Measurements from ENCODE around the gene CELF4. TPM values are rescaled to one million over a fixed set of nuclear protein-coding genes. Genes with fewer than 3 reads are reported as not detected.

CELF4 gene
- total RNA-seq, 4 donors from 2014 or later = not detected

DNA sequence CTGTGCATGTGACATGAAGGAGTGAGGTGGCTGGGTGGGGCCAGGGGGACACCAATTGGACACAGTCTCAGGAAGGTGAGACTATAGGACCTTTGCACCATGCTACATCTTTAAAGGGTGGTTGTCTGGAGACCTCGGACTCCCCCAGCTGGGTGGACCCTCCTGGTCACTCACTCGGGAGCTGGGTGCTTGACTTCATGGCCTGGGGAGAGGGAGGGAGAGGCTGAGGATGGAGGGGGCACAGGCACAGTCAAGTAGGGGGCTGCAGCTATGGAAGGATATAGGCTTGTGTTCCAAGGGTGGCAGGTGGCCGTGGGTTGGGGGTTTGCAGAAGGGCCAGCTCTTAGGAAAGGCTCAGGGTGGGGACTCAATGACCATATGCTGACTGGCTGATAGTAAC lies 7.1 kb upstream of the CELF4 start:
- DNase-seq (ENCODE audit: low spot score in 2 of 2) = no peak
- Histone ChIP-seq H3K27me3 (peaks cover 0 to 51% of the 10 kb centered on the region in 2 donors), H3K4me1 (peaks cover 0 to 6% (median 0%) of the 10 kb centered on the region in 4 donors), H3K4me3 (no peak overlapping the region), H3K36me3 (no peaks in the 10 kb centered on the region), H3K9me3 (no peaks in the 10 kb centered on the region), H3K27ac (no peak overlapping the region)
- TF ChIP-seq, protein P1, sequence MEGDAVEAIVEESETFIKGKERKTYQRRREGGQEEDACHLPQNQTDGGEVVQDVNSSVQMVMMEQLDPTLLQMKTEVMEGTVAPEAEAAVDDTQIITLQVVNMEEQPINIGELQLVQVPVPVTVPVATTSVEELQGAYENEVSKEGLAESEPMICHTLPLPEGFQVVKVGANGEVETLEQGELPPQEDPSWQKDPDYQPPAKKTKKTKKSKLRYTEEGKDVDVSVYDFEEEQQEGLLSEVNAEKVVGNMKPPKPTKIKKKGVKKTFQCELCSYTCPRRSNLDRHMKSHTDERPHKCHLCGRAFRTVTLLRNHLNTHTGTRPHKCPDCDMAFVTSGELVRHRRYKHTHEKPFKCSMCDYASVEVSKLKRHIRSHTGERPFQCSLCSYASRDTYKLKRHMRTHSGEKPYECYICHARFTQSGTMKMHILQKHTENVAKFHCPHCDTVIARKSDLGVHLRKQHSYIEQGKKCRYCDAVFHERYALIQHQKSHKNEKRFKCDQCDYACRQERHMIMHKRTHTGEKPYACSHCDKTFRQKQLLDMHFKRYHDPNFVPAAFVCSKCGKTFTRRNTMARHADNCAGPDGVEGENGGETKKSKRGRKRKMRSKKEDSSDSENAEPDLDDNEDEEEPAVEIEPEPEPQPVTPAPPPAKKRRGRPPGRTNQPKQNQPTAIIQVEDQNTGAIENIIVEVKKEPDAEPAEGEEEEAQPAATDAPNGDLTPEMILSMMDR (IDR thresholded peaks at IDR 0.05) = no peak
- no peak for TF ChIP-seq EP300 (IDR thresholded peaks at IDR 0.05)
- no peak for TF ChIP-seq POLR2A (IDR thresholded peaks at IDR 0.05)
- WGBS, 2 donors = 72 to 73% methylated on average over 3 of the region's 3 CpGs

DNA sequence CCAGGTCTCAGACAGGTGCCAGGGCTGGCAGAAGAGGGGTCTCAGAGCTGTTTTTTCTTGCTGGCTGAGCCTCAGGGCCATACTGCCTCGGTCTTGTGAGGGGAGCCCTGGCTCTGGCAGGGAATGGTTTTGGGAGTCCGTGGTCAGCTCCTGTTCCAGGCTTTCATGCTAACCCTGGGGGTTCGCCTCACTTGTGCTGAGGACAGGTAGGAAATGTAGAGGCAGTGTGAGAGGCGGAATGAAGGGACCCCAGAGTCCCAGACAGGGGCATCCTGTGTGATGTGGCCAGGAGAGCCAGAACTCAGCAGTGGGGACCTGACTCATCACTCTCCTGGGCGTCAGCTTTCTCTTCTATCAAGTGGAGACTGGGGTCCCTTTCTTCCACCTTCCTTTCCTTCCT lies 5.7 kb upstream of the CELF4 start:
- Histone ChIP-seq H3K9me3 (no peaks in the 10 kb centered on the region), H3K4me1 (peaks cover 0 to 21% (median 10%) of the 10 kb centered on the region in 4 donors), H3K27ac (no peak overlapping the region), H3K27me3 (peaks cover 0 to 60% of the 10 kb centered on the region in 2 donors), H3K4me3 (no peak overlapping the region), H3K36me3 (no peaks in the 10 kb centered on the region)
- no peak for DNase-seq (ENCODE audit: low spot score in 2 of 2)
- TF ChIP-seq POLR2A (IDR thresholded peaks at IDR 0.05) (no peak), EP300 (IDR thresholded peaks at IDR 0.05) (no peak)
- TF ChIP-seq, protein P1 (IDR thresholded peaks at IDR 0.05) = no peak
- WGBS, 2 donors = 54 to 60% methylated on average over 5 of the region's 5 CpGs

DNA sequence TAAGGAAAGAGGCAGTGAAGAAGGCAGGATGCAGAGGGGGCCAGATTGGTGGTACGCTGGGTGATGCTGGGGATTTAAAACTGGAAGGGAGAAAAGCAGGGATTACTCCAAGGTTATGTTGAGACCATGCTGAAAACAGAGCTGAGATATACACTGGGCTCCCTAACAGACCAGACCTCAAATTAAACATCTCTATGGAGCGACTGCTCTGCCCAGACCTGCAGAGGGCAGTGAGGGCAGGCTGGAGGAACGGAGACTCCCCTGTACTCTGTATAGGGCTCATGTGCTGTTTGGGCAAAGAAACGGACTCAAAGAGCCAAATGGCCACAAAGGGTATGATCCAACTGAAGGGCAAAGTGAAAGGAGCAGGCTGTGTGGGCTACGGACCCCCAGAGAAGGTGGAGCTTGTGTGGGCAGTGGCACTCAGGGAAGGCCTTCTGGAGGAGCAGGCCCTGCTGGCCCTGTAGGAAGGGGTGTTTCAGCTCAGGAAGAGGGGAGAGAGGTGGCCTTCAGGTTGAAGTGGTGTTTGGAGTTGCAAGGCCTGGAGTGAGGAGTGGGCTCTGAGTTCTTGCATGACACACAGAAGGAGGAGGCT lies 4.8 kb upstream of the CELF4 start:
- no peaks in the 10 kb centered on the region for H3K9me3 ChIP-seq
- no peaks in the 10 kb centered on the region for H3K36me3 ChIP-seq
- H3K4me3 ChIP-seq = no peak overlapping the region
- H3K27ac ChIP-seq = no peak overlapping the region
- peaks cover 0 to 26% (median 11%) of the 10 kb centered on the region in 4 donors for H3K4me1 ChIP-seq
- 59 to 68% methylated on average over 5 of the region's 5 CpGs for WGBS, 2 donors
- DNase-seq (ENCODE audit: low spot score in 2 of 2) = no peak
- TF ChIP-seq POLR2A (IDR thresholded peaks at IDR 0.05) (no peak), EP300 (IDR thresholded peaks at IDR 0.05) (no peak)
- TF ChIP-seq, protein P1 (IDR thresholded peaks at IDR 0.05) = no peak
- H3K27me3 ChIP-seq = peaks cover 0 to 63% of the 10 kb centered on the region in 2 donors

DNA sequence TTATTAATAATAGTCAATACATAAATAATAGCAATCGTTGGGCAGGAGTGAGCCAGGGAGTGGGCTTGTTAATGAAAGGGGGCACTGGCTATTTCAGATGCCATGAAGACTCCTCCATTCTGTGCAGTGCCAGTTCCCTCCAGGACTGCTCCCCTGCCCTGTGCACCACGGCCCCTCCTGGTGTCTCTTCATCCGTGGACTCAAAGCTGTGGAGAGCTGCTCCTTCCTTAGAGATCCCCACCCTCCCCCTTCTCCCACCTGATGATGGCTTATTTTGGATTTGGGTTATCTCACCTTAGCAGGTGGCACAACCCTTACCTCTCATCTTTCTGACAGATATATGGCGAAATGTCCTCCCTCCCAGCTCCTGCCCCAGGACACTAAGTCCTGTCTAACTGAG lies 3.1 kb upstream of the CELF4 start:
- peaks cover 0 to 81% of the 10 kb centered on the region in 2 donors for H3K27me3 ChIP-seq
- H3K36me3 ChIP-seq = no peaks in the 10 kb centered on the region
- TF ChIP-seq POLR2A (IDR thresholded peaks at IDR 0.05) (no peak), EP300 (IDR thresholded peaks at IDR 0.05) (no peak)
- TF ChIP-seq, protein P1 (IDR thresholded peaks at IDR 0.05) = no peak
- no peak overlapping the region for H3K27ac ChIP-seq
- no peaks in the 10 kb centered on the region for H3K9me3 ChIP-seq
- no peak for DNase-seq (ENCODE audit: low spot score in 2 of 2)
- WGBS, 2 donors = 44 to 59% methylated on average over 4 of the region's 4 CpGs
- H3K4me1 ChIP-seq = peaks cover 0 to 35% (median 11%) of the 10 kb centered on the region in 4 donors
- H3K4me3 ChIP-seq = no peak overlapping the region

DNA sequence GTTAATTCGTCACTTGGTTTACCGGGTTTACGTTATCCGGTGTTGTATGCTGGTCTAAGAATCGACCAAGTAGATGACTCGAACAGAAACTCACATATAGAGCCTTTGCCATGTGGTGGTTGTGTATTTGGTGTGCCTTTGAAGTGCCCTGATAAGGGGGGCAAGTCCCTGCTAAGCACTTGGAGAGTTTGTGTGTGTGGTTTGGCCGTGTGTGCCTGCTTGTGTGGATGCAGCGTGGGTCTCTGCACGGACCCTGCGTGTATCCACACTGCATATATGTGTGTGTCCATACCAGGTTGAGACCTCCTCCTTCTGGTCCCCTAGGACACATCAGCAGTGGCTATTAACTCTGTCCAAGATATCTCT lies 2.4 kb upstream of the CELF4 start:
- peak overlapping the region in 1 of 4 donors; percentile 61 for H3K4me3 ChIP-seq
- peaks cover 0 to 35% (median 11%) of the 10 kb centered on the region in 4 donors for H3K4me1 ChIP-seq
- TF ChIP-seq EP300 (IDR thresholded peaks at IDR 0.05) (no peak), POLR2A (IDR thresholded peaks at IDR 0.05) (no peak)
- TF ChIP-seq, protein P1 (IDR thresholded peaks at IDR 0.05) = no peak
- peaks cover 0 to 88% of the 10 kb centered on the region in 2 donors for H3K27me3 ChIP-seq
- no peak for DNase-seq (ENCODE audit: low spot score in 2 of 2)
- WGBS, 2 donors = 13 to 30% methylated on average over 10 of the region's 10 CpGs
- no peaks in the 10 kb centered on the region for H3K36me3 ChIP-seq
- no peaks in the 10 kb centered on the region for H3K9me3 ChIP-seq
- H3K27ac ChIP-seq = no peak overlapping the region
